ENCODE data around the gene TICAM2. TPM values are rescaled to one million over a fixed set of nuclear protein-coding genes. Genes with fewer than 3 reads are reported as not detected.

TICAM2 gene
- total RNA-seq, 1 donor from 2014 or later = 1.00 TPM

DNA sequence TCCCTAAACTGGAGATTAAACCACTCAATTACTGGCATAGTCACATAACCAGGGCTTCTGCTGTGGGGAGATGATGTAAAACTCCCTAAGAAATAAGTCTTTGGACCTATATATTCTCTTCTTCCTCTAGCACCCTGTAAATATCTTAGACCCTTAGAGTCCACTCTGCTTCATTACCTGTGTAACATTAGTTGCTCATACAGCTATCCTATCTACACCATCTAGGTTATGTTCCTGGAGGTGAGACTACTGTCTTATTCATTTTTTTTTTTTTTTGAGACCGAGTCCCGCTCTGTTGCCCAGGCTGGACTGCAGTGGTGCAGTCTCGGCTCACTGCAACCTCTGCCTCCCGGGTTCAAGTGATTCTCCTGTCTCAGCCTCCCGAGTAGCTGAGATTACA, 9.6 kb upstream of the TICAM2 start:
- intact Hi-C loops (cut with micrococcal nuclease) = no loop called here

DNA sequence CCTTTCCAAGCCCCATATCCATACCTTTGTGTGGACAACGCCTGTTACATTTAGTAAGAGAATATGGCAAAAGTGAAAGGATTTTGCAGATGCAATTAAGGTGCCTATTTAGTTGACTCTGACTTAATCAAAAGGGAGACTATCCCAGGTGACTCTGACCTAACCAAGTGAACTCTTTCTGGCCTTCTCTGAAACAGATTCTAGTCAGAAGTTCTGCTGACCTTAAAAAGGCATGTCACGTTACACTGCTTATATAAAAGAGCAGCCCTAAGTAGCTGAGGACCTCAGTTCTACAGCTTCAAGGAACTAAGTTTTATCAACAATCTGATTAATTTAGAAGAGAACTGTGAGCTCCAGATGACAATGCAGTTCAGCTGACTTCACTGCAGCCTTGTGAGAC, 5.7 kb upstream of the TICAM2 start:
- intact Hi-C loops (cut with micrococcal nuclease) = no loop called here

DNA sequence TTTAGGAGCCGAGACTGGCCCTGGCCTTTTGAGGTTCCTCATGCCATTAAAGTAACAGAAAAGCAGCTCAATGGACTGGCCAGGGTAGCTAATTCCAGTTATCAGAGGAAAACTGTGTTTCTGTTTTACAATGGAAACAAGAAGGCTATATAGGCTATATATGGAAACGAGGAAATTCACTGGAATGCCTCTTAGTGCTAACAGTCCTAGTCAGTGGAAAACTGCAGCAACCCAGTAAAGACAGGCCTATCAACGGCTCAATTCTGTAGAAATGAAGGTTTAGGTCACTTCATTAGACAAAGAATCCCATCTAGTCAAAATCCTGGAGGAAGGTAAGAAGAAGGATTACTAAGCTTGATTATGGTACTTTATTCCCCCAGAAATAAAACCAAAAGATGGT, 3.2 kb upstream of the TICAM2 start:
- intact Hi-C loops (cut with micrococcal nuclease) = no loop called here

DNA sequence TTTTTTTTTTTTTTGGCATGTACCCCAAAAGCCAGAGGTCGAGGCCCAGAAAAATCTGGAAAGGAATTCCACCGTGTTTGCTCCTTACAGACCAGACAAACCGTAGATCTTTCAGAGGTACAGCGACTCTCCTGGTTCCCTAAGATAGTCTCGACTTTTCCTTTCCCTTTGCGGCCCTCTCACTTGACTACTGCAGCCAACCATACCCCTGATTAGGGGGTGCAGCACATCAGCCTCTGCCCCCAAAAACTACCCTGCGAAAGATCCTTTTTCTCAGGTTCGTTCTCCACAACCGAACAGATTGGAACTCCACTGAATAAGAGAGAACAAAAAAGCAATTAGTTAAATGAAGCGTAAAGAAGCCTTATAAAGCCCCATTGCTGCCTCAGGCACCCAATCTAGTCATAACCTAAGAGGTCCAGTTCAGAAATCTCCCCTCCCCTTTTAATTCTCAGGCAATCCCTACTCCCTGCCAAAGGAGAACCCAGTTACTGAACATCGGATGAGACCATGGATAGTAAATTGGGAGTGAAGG, 379 bp upstream of the TICAM2 start:
- intact Hi-C loops (cut with micrococcal nuclease) = no loop called here

DNA sequence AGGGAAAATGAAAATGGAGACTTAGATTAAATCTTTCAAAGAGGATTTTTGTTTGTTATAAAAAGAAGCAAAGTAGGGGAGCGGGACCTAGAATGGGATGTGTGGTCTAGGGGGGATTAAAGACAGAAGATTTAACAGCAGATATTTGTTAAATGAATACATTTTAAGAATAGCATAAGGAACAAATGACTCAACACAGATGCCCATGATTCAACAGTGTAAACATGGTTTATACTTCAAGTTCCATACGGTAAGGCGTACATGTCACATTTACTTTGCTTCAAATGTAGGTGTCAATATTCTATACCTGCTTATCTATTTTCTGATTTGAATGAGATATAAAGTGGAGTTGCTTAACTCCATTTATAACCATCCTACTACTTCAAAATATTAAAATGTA, 1.5 kb downstream of the TICAM2 start:
- intact Hi-C loops (cut with micrococcal nuclease) = loop anchor here (1.0 kb wide), 1 partner anchor 26 kb away; the partner anchor contains the start of gene TMED7

DNA sequence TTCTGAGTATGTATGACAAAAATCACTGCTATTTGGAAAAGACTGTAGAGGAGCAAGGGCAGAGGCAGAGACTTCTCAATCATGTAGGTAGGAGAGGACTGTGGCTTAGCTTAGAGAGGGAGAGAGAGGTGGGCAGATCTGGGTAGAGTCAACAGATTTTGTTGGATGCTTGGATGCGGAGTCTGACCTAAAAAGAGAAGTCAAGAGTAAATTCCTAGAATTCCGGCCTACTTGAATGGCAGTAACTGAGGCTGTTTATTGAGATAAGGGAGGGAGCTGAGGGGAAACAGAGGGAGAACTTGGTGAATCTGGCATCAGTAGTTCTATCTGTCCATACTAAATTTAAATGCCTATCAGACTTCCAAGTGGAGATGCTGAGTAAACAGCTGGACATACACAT, 2.4 kb downstream of the TICAM2 start:
- intact Hi-C loops (cut with micrococcal nuclease) = no loop called here

DNA sequence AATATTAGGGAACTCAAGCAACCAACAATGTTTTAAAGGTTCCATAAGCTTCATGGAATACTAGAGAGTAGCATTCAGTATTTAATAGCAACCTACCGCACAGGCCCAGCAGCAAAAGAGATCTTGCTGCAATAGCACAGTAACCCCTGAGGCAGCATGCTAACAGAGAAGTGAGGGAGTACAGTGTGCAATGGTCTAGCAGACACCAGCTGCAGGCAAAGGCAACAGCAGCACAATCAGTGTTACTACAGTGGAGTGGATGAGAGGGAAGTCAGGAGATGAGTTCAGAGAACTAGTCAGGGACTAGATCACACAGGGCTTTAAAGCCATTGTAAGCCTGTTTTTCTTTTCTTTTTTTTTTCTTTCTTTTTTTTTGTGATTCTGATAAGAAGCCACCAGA, 2.8 kb downstream of the TICAM2 start:
- intact Hi-C loops (cut with micrococcal nuclease) = no loop called here

DNA sequence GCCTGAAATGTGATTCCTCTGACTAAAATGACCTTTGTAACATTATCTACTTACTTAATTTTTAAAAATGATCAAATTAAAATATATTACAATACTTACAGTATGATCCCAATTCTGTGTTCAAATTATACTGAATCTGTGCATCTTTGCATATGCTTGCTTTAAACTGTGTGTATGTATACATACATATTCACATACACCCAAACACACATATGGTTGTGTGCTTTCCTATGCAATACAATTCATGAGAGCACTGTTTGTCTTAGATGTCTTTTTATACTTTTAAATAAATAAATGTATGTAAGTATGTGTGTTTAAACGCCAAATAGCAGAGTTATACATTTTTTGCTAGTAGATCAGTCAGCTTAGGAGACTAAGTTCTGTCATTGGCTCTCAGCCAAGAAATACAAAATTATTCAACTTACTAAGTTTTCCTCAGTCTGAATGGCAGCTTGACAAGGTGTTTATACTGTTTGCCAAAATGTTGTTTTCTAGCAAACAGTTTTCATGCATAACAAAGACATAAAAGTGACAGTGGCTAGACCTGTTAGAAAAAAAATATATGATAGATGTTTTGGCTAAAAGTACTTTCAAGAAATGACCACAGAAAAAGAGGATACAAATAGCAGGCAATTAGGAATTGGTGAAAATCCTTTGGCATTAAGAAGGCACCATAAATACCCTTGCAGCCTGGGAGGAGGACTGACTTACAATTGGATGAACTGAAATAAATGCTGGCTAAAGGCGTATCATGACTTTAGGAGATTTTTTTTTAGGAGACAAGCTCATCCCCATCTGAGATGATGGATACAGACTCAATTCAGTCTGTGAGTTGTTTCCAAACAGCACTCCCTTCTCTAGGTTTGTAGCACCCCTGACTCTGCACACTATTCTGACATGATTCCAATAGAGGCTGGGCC, 7.9 kb downstream of the TICAM2 start:
- intact Hi-C loops (cut with micrococcal nuclease) = no loop called here

DNA sequence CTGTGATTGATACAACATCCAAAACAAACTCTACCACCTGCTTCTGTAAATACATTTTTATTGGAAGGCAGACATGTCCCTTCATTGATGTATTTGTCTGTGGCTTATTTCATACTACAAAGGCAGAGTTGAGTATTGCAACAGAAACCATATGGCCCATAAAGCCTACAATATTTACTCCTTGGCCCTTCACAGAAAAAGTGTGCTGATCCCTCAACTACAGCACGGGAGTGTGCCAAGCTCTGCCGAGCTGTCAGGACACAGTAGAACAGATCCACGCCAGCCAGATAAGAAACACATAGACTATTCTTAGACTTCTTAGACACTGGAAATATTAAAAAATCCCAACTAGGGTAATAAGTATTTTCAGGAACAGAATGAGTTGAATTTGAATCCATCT, 13.2 kb downstream of the TICAM2 start:
- intact Hi-C loops (cut with micrococcal nuclease) = loop anchor here (5.0 kb wide), 1 partner anchor 47 kb away; the partner anchor contains the start of gene FEM1C

DNA sequence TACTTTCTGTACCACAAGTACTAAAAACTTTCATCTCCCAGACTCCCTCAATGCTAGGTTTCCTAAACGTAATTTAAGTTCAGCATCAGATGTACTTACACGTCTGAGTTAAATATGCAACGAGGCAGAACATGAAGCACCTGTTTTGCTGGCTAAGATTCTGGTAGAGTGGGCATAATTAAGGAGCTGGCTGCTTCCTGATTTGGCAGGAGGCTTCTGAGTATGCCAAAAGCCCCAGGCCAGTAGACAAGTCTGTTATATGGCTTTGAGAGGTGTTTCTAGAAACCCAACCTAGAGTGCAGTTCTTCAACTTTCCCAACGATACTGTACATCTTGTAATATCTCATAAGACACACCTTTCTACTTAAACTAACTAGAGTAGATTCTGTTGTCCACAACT, 13.6 kb downstream of the TICAM2 start:
- intact Hi-C loops (cut with micrococcal nuclease) = loop anchor here (5.0 kb wide), 1 partner anchor 46 kb away; the partner anchor contains the start of gene FEM1C

DNA sequence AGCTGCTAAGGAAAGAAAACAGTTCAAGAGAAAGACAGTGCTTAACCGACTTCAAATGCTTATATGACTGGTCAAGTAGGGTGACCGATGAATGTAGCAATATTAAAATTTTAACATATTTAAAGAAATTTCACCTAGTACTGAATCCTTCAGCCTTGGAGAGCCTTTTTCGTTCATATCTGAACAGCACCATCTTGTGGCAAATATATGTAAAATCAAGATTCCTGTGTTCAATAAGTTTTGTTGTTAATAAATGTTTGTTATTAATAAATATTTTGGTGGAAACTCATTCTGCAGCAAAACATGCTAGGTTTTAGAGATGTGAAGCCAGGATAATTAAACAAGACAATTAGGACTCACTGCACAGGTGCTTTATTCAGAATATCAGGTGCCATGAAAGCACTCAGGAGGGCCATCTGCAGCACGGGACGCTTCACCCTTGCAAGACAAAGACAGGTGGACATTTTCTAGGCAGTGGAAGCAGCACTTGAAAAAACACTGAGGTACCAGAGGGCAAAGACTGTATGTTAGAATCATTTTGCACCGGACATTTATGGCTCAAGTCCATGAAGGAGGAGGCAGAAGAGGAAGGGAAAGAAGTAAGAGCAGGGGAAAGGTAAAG, 15.6 kb downstream of the TICAM2 start:
- intact Hi-C loops (cut with micrococcal nuclease) = loop anchor here (1.0 to 5.0 kb wide), 2 partner anchors 44 to 276 kb away; partner anchors contain the start of gene FEM1C

DNA sequence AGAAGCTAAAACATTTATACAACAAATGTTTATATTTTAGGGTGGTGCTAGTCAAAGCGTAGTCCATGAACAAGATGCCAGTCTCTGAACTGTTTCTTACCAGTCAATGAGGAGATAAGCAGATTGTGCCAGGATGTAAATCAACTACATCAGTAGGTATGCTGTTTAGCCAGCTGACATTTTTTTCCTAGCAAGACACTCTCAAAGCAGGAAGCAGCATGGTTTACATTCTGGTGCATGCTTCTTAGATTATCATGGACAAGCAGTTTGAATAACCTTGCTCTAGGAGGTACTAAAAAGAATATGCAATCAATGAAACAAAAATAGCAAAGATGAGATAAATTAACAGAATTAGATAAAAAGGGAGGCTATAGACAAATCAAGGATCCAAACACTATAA, 17.0 kb downstream of the TICAM2 start:
- intact Hi-C loops (cut with micrococcal nuclease) = loop anchor here (5.0 kb wide), 1 partner anchor 43 kb away; the partner anchor contains the start of gene FEM1C

DNA sequence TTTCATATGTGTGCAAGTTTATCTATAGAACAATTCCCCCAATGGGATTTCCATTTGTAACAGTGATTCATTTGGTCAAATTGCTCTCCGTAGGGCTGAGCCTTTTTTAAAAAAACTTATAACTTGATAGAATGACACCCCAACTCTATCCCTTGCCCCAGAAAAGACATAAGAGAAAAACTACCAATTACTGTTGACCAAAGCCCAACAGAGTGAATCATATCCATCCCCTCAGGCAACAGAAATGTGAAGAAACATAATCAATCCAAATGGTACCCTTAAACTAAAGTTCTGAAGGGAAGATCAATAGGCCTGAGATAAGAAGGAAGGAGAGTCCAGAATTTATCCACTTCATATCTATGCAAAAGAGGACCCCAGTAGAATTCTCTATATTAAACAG, 17.8 kb downstream of the TICAM2 start:
- intact Hi-C loops (cut with micrococcal nuclease) = no loop called here

DNA sequence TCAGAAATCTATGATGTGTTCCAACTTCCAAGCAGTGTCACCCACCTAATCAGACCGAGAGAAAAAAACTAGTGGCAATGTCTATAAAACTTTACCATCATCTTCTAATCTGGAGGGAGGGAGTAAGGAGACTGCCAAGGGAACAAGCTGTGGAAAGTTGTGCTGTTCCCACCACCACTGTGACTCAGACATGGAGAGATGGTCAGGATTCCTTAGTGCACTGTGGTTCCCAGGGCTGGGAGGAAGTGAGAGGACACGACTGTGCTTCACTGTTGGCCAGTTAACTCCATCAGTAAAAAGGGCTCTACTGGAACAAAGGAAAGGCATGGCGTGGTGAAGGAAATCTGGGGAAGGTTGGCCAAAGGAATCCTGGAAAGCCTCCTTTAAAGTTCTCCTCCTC, 18.8 kb downstream of the TICAM2 start:
- intact Hi-C loops (cut with micrococcal nuclease) = no loop called here

DNA sequence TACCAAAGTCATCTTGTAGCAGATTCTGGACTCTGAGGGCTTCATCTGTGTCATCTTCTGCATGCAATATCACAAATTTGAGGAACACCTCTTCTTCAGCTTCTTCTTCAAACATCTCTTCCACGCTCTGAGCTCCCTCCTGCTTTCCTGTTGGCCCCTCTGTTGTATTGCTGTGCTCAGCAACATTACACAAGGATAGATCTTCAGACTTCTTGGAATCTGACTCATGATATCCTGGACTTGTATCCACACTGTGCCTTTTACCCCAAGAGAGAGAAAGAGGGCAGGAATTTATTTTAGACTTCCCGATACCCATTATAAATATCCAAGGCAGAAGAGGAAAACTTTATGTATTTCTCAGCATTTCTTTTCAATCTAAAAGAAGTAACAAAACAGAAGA, 21.3 kb downstream of the TICAM2 start:
- intact Hi-C loops (cut with micrococcal nuclease) = no loop called here

DNA sequence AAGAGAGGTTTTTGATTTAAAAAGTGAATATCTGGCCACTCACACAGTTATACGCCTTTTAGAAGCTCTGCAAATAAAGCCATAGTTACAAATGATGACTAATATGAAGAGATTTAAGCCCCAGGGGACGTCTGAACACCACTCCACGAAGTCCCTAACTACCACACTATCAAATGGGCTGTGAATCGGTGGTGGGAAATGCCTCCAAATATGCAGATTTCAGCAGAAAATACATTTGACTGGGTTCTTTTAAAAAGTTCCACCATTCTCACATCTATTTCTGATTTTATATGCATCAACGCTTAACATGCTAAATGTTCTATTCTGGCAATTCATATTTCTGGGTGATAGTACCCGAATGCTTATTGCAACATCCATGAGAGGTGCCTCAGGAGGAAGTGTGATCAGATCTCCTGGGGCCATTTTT, 22.5 kb downstream of the TICAM2 start:
- intact Hi-C loops (cut with micrococcal nuclease) = no loop called here

DNA sequence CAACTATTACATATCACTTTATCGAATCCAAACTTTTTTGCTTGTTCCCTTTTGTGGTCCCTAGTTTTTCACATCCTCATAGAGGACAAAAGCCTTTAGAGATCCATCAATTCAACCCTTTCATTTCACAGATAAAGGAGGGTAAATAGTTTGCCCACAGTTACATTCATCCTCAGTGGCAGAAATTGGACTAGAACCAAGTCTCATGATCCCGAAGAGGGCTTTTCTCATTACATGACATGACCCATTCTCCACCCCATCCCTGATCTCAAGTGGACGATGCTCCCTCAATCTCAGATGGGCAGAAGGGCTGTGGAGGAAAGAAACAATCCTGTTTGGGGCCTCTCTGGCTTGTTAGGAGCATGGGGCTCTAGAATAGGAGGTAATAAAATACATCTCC, 23.1 kb downstream of the TICAM2 start:
- intact Hi-C loops (cut with micrococcal nuclease) = no loop called here

DNA sequence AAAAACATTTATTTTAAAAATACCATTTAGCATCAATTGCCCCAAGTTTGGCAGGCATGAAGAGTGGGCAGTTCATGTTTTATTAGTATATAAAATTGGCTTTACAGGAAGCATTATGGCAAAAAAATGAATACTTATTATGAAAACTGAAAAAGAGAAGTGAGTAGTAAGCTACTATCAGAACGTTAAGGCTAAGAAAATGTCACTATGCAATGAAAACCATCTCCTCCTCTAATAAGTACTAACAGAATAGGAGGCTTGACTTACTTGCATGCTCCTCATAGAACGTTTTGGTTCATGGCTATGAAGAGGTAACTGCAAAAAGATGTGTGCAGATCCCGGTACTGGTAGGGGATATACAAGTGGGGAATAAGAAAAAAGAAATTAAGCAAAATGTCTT, 23.6 kb downstream of the TICAM2 start:
- intact Hi-C loops (cut with micrococcal nuclease) = no loop called here

DNA sequence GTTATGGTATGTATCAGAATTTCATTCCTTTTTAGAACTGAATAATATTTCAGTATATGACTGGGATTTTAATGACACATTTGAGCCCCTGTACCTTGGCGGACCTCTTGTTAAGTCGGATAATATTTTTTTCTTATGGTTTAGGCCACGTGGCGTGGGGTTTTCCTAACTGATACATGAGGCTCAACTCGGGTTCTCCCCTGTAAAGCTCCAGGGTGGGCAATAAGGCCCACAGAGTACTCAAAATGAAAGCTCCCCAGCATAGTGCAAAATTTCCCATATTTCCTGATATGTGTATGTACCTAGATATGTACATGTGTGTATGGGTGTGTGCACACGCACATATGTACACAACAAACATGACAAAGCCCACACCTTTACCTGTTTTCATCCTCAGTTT, 24.5 kb downstream of the TICAM2 start:
- intact Hi-C loops (cut with micrococcal nuclease) = no loop called here

DNA sequence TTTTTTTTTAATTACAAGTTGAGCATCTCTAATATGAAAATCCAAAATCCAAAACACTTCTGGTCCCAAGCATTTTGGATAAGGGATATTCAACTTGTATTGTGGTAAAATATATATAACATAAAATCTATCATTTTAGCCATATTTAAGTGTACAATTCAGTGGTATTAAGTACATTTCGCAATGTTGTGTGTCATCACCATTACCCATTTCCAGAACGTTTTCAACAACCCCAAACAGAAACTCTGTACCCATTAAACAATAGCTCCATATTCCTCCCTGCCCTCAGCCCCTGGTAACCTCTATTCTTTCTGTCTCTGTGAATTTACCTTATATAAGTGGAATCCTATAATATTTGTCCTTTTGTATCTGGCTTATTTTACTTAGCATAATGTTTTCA, 24.9 kb downstream of the TICAM2 start:
- intact Hi-C loops (cut with micrococcal nuclease) = no loop called here

DNA sequence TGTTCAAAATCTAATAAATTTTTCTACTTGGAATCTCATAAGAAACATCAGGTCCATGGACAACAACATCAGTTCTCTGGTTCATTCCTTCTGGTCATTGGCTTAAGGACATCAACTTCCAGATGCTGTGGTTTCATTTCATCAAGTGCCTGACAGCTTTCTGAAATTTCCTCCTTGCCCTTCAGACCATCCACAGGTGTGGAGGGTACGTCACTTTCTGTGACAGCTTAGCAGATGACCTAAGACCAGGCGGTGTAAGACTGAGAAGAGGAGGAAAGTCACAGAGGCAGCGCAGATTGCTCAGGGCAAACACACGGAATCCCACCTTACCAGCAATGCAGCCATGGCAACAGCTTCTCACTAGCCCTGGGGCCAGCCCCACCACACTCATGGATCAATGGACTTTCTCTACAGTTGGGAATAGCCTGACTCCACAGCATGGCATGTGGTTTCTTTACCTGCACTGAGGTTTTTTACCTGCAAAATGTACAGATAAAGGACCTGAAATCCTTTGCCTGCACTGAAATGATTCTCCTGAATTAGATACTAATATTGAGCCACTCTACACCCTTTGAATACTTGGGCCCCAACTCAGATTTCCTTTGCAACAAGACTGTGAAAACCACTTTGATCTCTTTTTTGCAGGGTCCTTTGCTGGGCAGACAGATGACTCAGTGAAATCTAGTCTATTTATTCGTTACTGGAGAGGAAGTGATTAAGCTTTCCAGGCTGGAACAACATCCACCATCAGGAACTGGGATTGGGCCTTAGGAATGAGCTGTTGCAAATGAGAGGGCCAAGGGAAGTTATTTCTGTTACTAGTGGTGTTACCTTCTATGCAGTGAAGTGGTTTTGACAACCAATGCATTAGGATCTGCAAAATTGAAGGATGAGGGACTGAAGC, 26.9 kb downstream of the TICAM2 start:
- intact Hi-C loops (cut with micrococcal nuclease) = loop anchor here (2.0 kb wide), 1 partner anchor 477 kb away; no protein-coding TSS in a partner anchor

Data from T-helper 2 cell treated with Interferon-gamma antibody and Interleukin-4, amounts not matched to agents 100 ng/mL and 5 ng/mL, for 36 hours (primary cell).